BLaER1 treated with 17β-estradiol and CSF1 and Interleukin-3, amounts not matched to agents 10 nM and 100 nM (cell line): ENCODE data around the gene CCP110.
"Not testable (repeated sequence)": the region's sequence is repeated elsewhere in the genome, so short reads cannot be mapped to it uniquely, and the experiment has no call there.

ENCODE experiments used
- H3K27ac ChIP-seq, 11 experiments: shearing (Covaris generic); formaldehyde crosslinking; 2 replicates each; pipeline ENCODE4 v1.8.1; 2022
- H3K27me3 ChIP-seq, 11 experiments: shearing (Covaris generic); formaldehyde crosslinking; 2 replicates each; pipeline ENCODE4 v1.8.1; 2022
- H3K36me3 ChIP-seq, 11 experiments: shearing (Covaris generic); formaldehyde crosslinking; 2 replicates each; pipeline ENCODE4 v1.8.1; 2022
- H3K4me1 ChIP-seq, 10 experiments: shearing (Covaris generic); formaldehyde crosslinking; 2 replicates each; pipeline ENCODE4 v1.8.1; 2022
- H3K4me2 ChIP-seq, 11 experiments: shearing (Covaris generic); formaldehyde crosslinking; 2 replicates each; pipeline ENCODE4 v1.8.1; 2022
- H3K4me3 ChIP-seq, 10 experiments: shearing (Covaris generic); formaldehyde crosslinking; 2 replicates each; pipeline ENCODE4 v1.8.1; 2022
- H3K9ac ChIP-seq, 11 experiments: shearing (Covaris generic); formaldehyde crosslinking; 2 replicates each; pipeline ENCODE4 v1.8.1; 2022
- H3K9me3 ChIP-seq, 11 experiments: shearing (Covaris generic); formaldehyde crosslinking; replicated peaks in 1 of 11; 2 replicates each; pipeline ENCODE4 v1.8.1; 2022
- H4K20me1 ChIP-seq, 11 experiments: shearing (Covaris generic); formaldehyde crosslinking; 2 replicates each; pipeline ENCODE4 v1.8.1; 2022
- Cebpa-rat ChIP-seq, 11 experiments: shearing (Covaris generic); IDR thresholded peaks; 2 replicates each; pipeline ENCODE4 v1.8.1; 2022

The CCP110 gene

DNA sequence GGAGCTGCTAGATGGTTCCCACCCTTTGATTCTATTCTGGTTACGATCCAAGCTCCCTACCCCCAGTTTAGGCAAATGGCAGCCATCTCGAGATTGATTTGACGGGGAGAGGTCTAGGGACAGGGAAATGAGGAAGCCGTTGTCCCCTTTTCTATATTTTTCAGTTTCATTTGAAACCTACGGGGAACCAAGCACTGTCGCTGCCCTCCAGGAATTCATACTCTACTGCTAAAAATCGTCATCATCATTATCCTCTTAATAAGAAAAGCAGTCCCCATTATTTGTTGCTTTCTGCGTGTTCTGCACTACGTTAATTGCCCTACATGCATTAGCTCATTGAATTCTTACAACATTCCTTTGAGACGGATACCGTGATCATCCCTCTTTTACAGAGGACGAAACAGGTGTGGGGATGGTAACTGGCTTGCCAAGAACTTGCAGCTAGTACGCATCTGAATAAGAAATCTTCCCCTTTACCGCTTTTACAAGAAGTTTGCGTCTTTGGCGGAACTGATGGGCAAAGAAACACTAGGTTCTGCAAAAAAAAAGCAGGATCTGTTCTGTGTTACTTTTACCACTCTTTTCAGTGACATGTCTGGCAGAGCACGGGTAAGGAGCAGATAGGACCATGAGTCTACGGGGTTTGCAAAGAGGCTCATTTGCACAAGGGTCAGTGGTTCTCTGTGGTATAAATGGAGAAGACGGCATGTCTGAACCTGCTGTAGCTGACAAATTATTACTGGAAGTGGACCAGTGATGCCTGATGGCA, 1.1 kb downstream of the CCP110 start:
- peaks cover 37 to 47% (median 42%) of the 10 kb centered on the region in 10 experiments for H3K4me1 ChIP-seq
- peaks cover 18 to 24% (median 23%) of the 10 kb centered on the region in 11 experiments for H3K36me3 ChIP-seq
- H4K20me1 ChIP-seq, result peaks cover 0 to 7% (median 0%) of the 10 kb centered on the region in 11 experiments; a peak in 4 of 22 replicates
- no peaks in the 10 kb centered on the region for H3K27me3 ChIP-seq
- H3K27ac ChIP-seq, result peak overlapping the region; percentile 33 to 90 (median 84); a peak in 21 of 22 replicates
- TF ChIP-seq Cebpa-rat (IDR thresholded peaks at IDR 0.05), result no peak
- H3K9me3 ChIP-seq, result no peaks in the 10 kb centered on the region
- H3K9ac ChIP-seq, result peak overlapping the region; percentile 80 to 91 (median 88)
- H3K4me3 ChIP-seq, result peak overlapping the region; percentile 89 to 99 (median 96)
- H3K4me2 ChIP-seq, result peak overlapping the region; percentile 75 to 93 (median 86)

GRCh38 chr16:19525385-19525723, 1.6 kb downstream of the CCP110 start:
- H3K36me3 ChIP-seq, result peaks cover 22 to 29% (median 28%) of the 10 kb centered on the region in 11 experiments
- H3K9me3 ChIP-seq, result no peaks in the 10 kb centered on the region
- H3K9ac ChIP-seq, result peak overlapping the region in 9 of 11 experiments; percentile 81 to 91 (median 89); a peak in 15 of 22 replicates
- TF ChIP-seq Cebpa-rat (IDR thresholded peaks at IDR 0.05), result no peak
- peak overlapping the region; percentile 89 to 99 (median 96); a peak in 19 of 20 replicates for H3K4me3 ChIP-seq
- peaks cover 31 to 42% (median 36%) of the 10 kb centered on the region in 10 experiments for H3K4me1 ChIP-seq
- H3K4me2 ChIP-seq, result peak overlapping the region; percentile 75 to 93 (median 86)
- peaks cover 0 to 3% (median 0%) of the 10 kb centered on the region in 11 experiments; a peak in 4 of 22 replicates for H4K20me1 ChIP-seq
- peak overlapping the region in 1 of 11 experiments; percentile 84; a peak in 2 of 22 replicates for H3K27ac ChIP-seq
- H3K27me3 ChIP-seq, result no peaks in the 10 kb centered on the region

DNA sequence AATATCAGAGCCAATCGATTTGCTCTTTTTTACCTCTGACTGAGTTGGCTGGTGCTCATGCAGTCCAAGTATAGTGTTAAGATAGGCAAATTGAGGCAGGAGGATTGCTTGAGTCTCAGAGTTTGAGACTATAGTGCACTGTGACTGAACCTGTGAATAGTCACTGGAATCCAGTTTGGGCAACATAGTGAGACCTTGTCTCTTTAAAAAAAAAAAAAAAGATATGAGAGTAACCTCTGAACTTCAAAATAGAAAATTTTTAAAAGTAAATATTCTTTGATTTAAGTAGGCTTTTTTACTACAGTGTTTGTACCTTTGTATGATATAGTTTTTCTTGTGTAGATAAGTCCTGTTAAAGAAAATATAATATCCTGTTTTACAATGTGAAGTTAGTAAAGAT, 3.4 kb downstream of the CCP110 start:
- H4K20me1 ChIP-seq, result no peaks in the 10 kb centered on the region
- H3K27me3 ChIP-seq, result no peaks in the 10 kb centered on the region
- peaks cover 28 to 47% (median 42%) of the 10 kb centered on the region in 11 experiments for H3K36me3 ChIP-seq
- no peak for TF ChIP-seq Cebpa-rat (IDR thresholded peaks at IDR 0.05)
- no peak overlapping the region for H3K9ac ChIP-seq
- H3K4me2 ChIP-seq, result no peak overlapping the region
- H3K27ac ChIP-seq, result no peak overlapping the region
- H3K9me3 ChIP-seq, result no peaks in the 10 kb centered on the region
- no peak overlapping the region for H3K4me3 ChIP-seq
- peaks cover 25 to 32% (median 27%) of the 10 kb centered on the region in 10 experiments for H3K4me1 ChIP-seq

- Histone ChIP-seq H4K20me1 (no peaks in the 10 kb centered on the region), H3K4me3 (no peak overlapping the region), H3K4me2 (no peak overlapping the region), H3K9me3 (no peaks in the 10 kb centered on the region), H3K27ac (no peak overlapping the region), H3K27me3 (no peaks in the 10 kb centered on the region), H3K36me3 (peaks cover 35 to 62% (median 55%) of the 10 kb centered on the region in 11 experiments), H3K9ac (no peak overlapping the region), H3K4me1 (peaks cover 12 to 19% (median 14%) of the 10 kb centered on the region in 10 experiments)
- peak in 1 of 11 experiments; percentile 36; a peak in 1 of 22 replicates for TF ChIP-seq Cebpa-rat (IDR thresholded peaks at IDR 0.05)
These were observed 4.9 kb downstream of the CCP110 start for GRCh38 chr16:19528666-19529065.

DNA sequence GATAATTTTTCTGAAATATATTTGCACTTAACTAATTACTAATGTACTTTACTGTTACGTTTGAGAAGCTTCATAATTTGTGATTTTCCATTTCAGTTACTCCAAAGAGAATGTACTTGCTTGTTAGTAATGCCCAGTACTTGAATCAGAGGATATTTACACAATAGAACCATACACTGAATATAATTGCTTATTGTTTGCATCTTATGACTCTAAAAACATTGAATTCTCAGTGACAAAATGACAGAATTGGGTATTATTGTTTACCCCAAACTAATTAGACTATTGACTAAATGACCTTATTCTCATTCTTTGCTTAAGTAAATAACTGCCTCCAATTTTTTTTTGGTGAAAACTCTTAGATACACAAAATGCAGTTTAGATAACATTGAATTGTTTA, 8.9 kb downstream of the CCP110 start:
- Histone ChIP-seq H3K36me3 (peaks cover 70 to 100% (median 92%) of the 10 kb centered on the region in 11 experiments), H3K9ac (no peak overlapping the region), H4K20me1 (no peaks in the 10 kb centered on the region), H3K27me3 (no peaks in the 10 kb centered on the region), H3K9me3 (no peaks in the 10 kb centered on the region), H3K4me1 (no peaks in the 10 kb centered on the region), H3K27ac (no peak overlapping the region), H3K4me2 (no peak overlapping the region), H3K4me3 (no peak overlapping the region)
- TF ChIP-seq Cebpa-rat (IDR thresholded peaks at IDR 0.05), result no peak

DNA sequence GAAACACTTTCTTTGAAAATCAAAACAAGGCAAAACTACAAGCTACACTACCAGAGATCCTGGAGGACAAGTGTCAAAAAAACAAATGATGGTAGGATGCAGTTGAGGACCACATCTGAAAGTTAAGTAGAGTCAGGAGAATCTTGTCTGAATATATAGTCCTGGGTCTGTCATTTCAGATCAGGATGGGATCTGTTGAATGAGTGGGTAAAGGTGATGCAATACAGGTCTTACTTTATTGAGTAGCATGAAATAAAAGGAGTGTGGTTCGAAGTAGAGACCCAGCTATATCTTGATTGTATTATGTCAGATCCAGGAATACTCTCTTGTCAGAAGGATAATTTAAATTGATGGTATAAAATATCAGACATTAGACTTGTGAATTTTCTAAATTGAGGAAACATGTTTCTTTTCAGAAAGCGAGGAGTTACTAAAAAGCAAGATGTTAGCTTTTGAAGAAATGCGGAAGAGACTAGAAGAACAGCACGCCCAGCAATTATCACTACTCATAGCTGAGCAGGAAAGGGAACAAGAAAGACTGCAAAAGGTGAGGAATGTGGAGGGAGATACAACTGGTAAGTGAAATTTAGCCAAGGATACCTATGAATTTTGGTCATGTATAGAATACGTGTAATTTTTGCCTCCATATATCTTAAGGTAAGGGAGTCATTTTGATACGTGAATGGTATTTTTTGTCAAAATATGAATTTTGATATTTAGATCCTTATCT, 16.7 kb downstream of the CCP110 start:
- Histone ChIP-seq H3K4me3 (no peak overlapping the region), H4K20me1 (no peaks in the 10 kb centered on the region), H3K9me3 (peaks cover 0 to 19% (median 9%) of the 10 kb centered on the region in 11 experiments; a peak in 14 of 22 replicates), H3K27me3 (no peaks in the 10 kb centered on the region), H3K36me3 (peaks cover 86 to 100% (median 97%) of the 10 kb centered on the region in 11 experiments), H3K4me1 (no peaks in the 10 kb centered on the region), H3K4me2 (no peak overlapping the region), H3K27ac (no peak overlapping the region), H3K9ac (no peak overlapping the region)
- TF ChIP-seq Cebpa-rat (IDR thresholded peaks at IDR 0.05), result no peak

DNA sequence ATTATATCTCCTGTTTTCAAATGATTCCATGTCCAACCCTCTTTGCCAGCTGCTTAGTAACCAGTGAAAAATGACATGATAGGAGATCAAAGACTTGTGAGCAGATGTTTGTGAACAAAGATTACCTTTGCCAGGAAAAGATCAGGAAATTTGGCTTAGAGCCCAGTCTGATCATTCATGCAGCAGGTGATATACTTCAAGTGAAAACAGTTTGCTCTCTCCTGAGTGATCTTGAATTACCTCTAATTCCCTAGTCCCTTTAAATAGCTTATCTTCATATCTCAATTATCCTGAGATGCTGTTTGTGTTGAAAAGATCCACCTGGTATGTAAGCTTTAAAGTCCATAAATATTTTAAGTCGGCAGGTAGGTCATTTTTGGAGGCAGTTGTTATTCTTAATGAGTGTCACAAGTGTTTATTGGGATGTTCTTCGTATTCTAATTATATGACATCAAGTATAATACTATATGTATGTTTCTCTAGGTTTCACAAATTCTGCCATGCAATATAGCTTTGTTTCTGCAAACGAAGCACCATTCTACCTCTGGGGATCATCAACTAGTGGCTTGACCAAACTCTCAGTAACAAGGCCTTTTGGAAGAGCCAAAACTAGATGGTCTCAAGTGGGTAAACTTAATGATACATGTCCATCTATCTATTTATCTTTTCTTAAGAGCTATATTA, 18.5 kb downstream of the CCP110 start:
- Histone ChIP-seq H3K27me3 (no peaks in the 10 kb centered on the region), H4K20me1 (no peaks in the 10 kb centered on the region), H3K27ac (no peak overlapping the region), H3K4me2 (no peak overlapping the region), H3K9me3 (peaks cover 0 to 19% (median 9%) of the 10 kb centered on the region in 11 experiments; a peak in 14 of 22 replicates), H3K4me3 (no peak overlapping the region), H3K4me1 (no peaks in the 10 kb centered on the region), H3K36me3 (peaks cover 81 to 100% (median 97%) of the 10 kb centered on the region in 11 experiments), H3K9ac (no peak overlapping the region)
- TF ChIP-seq Cebpa-rat (IDR thresholded peaks at IDR 0.05), result no peak

- H3K36me3 ChIP-seq, result peaks cover 80 to 100% (median 97%) of the 10 kb centered on the region in 11 experiments
- H3K9ac ChIP-seq, H3K27ac ChIP-seq, H3K27me3 ChIP-seq, H3K4me1 ChIP-seq, H3K4me2 ChIP-seq, H4K20me1 ChIP-seq, H3K4me3 ChIP-seq: not testable (repeated sequence)
- H3K9me3 ChIP-seq, result peaks cover 0 to 19% (median 9%) of the 10 kb centered on the region in 11 experiments; a peak in 14 of 22 replicates
These were observed 19.7 kb downstream of the CCP110 start for GRCh38 chr16:19543278-19543996.
